Measurements from ENCODE around the gene PADI3.
"Not testable (repeated sequence)": the region's sequence is repeated elsewhere in the genome, so short reads cannot be mapped to it uniquely, and the experiment has no call there.

PADI3 gene

DNA sequence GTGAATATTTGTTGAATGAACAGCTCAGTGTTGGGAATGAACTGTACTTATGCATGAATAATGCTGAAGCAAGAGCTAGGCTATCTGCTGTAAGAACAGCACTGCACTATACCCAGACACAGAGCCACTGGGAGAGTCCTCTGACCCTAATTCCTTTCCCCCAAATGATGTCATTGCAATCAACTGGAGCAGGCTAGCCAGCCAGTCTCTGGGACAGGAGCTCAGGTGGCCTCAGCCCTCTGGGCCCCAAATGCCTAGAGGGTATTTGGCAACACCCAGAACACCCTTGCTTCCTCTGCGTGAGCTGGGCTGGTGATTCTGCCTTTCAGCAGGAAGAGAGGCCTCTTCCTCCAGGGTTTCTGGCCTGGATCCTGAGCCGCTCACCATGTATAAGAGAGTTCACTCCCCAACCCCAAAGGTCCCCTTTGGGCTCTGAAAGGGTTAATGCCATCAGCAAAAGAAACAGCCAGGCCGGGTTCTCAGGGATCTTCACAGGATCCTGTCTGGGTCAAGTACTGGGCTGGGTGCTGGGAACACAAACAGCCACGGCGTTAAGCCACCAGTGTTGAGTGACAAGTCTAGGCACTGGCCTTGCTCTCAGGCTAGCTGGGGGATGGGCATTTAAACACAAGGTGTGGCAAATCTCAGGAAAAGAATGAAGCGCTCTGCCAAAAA is 55.4 kb downstream of the PADI3 start:
- no peak for DNase-seq

DNA sequence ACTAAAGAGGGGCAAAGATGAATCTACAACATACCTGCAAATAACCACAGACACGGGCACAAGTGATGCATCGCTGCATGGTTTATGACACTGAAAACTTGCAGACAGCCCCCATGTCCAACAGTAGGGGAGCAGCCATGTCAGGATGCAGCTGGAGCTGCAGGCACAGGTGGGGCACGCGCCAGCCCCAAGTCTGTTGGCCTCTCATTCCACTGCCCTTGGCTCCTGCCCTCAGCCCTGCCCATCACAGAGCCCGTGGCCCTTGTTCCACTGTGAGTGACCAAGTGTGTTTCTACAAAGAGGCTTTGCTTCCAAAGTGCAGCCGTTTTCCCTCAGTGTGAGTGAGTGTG is 55.9 kb downstream of the PADI3 start:
- no peak for DNase-seq

DNA sequence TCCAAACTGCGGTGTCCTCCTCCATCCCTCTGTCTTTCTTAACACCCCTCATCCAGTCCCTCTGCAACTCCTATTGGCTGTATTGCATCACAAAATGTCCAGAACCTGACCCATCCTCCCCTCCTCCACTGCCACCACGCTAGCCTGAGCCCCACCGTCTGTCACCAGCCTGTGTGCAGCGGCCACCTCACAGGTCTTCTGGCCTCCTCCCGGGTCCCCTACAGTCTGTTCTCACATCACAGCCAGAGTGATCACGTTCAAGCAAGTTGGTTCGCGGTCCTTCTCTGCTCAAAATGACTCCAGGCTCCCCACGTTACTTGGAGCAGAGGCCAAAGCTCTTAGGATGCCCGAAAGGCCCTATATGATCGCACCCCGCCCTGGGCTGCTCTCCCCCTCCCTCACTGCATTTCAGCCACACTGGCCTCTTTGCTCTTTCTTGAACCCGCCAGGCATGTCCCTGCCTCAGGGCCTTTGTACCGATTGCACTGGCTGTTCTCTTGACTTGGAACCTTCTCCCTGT is 56.7 kb downstream of the PADI3 start:
- no peak for DNase-seq

DNA sequence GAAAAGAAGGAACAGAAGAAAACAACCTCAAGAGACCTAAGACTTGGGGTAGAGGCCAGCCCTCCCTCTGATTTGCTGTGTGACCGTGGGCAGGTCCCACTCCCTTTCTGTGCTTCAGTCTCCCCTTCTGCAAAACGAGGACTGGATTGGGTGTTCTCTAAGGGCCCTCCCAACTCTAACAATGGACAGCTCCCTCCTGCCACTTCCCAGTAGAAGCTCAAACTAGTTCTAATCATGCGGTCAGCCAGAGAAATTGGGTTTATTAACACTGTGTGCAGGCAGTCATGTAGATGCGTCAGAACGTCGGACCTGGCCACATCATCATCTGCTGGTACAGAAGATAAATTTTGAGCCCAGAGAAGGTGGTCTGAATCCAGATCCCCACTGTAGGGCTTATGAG is 57.5 kb downstream of the PADI3 start:
- no peak for DNase-seq

DNA sequence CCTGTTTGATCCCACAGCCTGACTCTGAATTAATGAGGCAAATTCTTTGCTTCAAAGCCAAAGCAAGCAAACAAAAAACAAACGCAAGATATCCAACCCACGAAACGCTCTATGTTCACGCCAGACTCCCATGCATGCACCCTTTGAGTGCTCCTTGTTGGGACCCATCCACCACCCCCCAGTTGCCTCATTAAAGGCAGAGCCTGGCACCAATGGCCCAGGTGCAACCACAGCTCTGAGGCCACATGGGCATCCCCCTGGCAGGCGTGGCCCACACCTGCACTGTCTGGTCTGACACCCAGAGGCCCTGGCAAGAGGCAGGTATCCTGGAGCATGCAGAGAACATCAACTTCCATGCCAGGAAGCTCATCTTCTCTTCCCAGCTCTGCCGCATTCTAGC is 58.0 kb downstream of the PADI3 start:
- DNase-seq = no peak

DNA sequence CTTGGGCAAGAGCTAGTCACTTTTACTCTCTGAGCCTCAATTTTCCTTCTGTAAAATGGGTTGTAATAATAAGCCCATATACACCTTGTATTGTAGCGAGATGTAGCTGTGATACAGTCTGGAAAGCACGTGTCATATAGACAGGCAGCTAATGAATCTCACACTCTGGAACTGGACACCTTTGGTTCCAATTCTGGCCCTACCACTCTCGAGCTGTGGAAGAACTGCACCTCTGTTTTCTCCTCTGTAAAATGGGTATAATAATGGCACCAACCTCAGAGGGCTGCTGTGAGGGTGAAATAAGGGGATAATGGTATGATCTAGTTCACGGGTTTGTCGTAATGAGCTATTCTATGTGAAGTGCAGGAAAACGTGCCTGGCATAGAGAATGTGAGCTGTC is 58.4 kb downstream of the PADI3 start:
- no peak for DNase-seq

DNA sequence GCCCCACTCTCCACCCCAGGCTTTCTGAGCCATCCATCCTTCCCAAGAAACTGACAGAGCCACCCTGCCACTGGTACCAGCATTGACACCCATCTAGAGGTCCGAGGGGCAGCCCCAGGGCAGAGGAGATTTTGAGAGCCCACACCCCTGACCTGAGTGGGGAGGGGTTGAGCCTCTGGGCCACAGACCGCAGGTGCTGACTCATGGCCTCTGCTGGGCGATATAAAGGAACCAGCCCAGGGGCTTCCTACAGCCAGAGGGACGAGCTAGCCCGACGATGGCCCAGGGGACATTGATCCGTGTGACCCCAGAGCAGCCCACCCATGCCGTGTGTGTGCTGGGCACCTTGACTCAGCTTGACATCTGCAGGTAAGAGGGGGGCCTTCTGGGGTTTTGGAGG is 59.0 kb downstream of the PADI3 start, which contains the start of gene PADI4:
Gene PADI4, plus strand, starts transcription at position 252 of the 400 bp plus-strand sequence. Its CDS starts 26 bp downstream, at position 278.
- no peak for DNase-seq

DNA sequence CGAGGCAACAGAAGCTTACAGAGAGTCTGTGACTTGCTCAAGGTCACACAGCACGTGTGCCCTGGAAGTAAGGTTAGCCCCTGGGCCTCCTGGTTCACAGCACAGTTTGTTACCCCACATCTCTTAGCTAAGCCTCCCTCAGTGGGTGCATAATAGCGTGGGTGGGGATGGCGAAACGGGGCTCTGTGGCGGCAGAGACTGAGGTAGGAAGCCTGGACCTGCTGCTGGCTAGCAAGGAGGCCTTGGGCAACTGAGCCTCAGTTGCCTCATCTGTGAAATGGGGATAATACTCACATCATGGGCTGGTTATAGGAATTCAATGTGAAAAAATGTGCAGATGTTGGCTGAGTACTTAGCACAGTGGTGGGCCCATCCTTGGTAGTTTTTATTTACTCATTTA is 59.7 kb downstream of the PADI3 start:
- DNase-seq = no peak

DNA sequence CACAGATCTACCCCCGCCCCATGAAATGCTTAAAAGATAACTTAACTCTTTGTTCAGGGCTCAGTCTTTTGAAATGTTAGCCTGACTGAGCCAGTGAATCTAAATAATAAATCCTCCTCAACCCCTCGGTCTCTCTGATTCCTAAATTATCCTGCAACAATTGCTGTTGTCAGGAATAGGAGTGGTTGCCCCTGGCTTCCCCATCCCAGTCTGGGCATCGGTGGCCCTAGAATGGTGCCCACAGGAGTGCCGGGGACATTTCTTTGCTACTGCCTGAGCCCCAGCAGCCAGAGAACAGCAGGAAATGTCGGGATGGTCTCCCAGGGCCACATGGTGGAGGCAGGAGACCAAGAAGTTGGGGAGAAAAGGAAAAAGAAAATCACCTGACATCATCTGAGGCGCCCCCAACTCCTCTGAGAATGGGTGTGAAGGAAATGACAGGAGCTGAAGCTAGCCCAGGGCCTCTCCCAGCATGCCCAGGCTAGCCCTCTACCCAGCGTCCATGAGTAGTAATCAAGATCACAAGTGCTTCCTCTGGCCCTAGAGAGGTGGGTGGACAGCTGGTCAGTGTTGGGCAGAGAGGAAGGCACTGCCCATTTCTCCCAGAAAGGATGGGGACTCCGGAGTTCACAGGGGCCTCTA is 60.6 kb downstream of the PADI3 start:
- DNase-seq = no peak

DNA sequence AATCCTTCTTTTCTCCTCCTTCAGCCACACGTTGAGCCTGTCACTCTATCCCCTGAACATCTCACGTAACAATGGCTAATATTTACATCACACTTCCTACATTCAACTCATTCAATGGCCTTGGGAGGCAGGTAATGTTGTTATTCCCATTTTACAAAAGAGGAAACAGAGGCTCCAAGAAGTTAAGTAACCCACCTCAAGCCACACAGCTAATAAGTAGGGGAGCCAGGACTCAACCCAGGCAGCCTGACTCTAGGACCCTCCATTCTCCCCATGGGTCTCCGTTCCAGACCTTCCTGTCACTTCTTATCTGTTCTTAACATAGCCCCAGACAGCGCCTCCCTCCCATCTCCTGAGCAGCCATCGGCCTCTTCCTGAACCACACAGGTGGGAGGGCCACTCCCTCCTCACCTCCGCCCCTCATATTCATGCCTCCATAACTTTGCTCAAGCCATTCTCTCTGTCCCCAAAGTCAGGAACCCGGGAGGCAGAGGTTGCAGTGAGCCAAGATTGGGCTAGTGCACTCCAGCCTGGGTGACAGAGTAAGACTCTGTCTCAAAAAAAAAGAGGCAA is 61.3 kb downstream of the PADI3 start:
- DNase-seq = no peak

DNA sequence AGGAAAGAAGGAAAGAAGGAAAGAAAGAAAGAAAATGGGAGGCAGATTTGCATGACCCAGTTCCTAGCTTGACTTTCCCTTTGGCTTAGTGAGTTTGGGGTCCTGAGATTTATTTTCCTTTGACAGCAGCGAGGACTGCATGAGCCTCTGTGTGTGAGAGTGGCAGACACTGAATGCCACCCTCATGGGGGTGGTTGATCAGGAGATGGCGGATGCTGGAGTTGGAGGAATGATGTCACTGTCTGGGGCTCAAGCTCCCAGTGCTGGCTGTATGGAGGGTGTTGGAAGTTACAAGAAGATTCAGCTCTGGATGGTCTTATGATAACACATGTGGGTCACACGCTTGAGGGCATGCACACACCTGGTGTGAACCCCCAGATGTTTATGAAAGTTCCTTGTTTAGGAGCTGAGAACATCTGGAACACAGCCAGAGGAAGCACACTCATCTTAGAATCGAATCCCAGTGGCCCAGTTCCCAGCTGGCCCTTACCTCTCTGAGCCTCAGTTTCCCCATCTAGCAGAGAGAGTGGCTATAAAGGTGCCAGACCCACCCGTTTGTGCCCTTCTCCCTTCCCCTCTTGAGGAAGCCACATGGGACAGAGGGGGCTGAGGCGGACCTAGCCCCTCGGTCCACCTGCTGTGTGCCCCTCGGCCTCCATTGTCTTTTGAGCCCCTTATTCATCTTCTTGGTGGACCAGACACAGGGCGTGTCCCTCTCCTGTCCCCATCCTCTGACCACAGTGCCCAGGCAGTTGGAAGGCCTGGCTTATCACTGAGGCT is 64.8 kb downstream of the PADI3 start:
- DNase-seq = no peak

DNA sequence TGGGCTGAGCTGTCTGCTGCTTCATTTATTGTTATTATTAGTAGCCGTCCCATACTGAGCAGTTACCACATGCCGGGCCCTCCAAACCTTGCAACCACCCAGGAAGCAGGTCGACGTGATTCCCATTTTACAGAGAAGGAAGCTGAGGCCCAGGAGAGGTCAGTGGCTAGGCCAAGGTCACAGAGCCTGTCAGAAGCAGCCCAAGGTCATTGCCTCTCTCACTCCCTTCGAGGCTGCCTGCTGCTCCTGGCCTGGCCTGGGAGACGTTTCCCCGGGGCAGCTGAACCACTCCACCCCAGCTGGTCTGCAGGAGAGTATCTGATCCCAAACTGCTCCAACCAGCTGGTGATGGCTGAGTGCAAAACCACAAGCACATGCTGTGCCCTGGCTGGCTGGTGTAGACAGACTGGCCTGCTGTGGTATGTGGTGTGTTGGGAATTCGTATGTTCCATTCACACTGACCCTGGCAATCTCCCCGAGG is 65.6 kb downstream of the PADI3 start:
- no peak for DNase-seq

DNA sequence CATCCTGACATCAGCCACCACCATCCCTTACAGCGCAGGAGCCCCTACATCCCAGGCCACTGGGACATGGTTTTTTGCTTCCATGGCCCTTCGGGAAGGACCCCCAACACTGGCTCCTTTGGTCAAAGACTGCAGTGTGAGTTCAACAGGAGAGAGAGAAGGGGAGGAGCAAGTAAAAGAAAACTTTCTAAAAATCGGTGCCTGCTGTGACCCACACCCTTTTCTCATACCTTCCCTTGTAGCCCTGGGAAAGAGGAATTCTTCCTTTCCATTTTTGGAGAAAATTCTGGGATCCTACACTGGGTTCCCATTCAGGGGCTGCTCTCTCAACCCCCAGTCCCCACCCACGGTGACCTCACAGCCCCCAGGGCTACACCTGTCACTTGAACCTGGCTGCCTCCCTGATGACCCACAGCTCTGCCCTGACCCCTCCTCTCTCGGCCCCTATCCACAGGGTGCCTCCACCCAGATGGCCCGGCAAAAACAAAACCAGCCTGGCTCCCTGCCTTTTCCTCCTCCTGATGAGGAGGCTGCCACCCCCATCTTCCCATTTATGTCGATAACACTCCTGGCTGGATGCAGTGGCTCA is 66.7 kb downstream of the PADI3 start:
- no peak for DNase-seq

DNA sequence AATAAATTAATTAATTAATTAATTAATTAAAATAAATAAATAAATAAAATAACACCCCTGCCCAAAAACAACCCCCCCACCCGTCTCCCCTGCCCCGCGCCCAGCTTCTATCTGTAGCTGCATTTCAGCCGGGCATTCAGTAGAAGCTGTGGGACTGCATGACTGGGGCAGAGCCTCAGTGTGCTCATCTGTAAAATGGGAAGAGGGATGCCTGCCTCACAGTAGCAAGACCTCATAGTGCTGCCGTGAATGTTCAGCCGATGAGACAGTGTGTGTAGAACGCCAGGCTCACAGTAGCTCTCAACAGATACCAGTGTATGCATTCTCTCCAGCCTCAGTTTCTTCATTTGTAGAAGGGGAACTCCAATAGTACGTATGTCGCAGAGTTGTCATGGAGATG is 67.8 kb downstream of the PADI3 start:
- no peak for DNase-seq

DNA sequence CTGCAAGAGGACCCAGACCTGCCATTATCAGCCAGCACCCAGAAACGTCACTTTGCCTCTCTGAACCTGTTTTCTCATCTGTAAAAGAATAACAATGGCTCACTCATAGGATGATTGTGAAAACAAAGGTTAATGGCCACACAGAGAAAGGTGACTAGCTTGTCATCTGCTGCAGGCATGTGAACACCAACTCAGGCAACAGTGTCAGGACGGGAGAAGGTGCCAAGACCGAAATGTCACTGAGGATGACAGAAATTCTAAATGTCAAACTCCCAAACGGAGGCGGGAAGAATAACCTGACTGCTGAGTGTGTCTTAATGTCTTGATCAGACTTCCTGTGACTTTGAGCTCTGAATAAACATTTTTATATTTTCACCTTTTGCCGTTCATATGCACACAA is 69.4 kb downstream of the PADI3 start:
- DNase-seq = no peak

DNA sequence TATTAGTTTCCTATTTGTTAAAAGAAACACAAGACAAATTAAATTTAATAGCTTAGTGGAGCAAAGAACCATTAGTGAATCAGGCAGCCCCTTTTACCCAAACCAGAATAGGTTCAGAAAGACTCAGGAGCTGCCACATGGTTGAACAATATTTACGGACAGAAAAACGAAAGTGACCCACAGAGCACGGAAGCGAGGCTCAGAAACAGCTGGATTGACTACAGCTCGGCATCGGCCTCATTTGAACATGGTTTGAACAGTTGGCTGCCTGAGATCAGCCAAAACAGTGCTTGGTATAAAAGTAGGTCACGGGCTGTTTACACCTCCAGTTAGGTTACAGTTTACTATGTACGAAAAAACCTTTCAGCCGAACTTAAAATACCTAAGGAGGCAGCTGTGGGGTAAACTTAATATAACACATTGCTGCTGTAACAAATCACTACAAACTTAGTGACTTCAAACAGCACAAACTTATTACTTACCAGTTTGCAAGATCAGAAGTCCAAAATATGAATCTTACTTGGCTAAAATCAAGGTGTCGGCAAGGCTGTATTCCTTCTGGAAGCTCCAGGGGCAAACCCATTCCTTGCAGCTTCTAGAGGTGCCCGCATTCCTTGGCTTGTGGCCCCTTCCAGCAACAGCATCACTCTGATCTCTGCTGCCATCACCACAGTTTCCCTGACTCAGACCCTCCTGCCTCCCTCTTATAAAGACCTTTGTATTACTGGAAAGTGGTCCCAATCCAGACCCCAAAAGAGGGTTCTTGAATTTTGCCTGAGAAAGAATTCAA is 70.9 kb downstream of the PADI3 start:
- no peak for DNase-seq

DNA sequence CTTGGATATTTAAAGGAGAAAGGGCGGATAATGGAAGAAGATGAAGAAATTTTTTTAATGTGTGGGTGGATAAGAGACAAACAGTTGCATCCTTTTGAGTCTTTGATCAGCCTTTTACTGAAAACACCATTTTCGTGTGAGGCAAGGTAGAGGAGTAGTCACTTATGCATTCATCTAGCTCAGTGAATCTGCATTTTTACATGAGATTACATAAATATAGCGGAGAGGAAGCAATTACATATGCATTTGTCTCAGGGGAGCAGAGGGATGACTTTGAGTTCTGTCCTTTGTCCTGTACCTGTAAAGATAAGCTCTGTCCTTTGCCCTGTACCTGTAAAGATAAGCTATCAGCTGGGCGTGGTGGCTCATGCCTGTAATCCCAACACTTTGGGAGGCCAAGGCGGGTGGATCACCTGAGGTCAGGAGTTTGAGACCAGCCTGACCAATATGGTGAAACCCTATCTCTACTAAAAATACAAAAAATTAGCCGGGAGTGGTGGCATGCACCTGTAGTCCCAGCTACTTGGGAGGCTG is 73.0 kb downstream of the PADI3 start:
- DNase-seq = not testable (repeated sequence)

DNA sequence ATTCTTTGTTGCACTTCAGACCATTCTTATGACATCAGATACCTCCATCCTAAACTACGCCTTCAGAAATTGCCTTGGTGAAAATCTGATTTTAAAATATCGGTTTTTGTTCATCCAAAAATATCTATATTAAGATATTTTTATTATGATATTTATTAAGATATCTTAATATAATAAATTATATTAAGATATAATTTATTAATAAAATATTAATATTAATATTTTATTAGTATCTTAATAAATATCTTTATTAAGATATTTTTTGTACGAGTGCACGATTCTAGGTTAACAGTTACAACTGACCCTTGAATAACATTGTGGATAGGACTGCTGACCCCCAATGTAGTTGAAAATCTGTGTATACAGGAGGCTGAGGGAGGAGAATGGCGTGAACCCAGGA is 80.0 kb downstream of the PADI3 start:
- no peak for DNase-seq

DNA sequence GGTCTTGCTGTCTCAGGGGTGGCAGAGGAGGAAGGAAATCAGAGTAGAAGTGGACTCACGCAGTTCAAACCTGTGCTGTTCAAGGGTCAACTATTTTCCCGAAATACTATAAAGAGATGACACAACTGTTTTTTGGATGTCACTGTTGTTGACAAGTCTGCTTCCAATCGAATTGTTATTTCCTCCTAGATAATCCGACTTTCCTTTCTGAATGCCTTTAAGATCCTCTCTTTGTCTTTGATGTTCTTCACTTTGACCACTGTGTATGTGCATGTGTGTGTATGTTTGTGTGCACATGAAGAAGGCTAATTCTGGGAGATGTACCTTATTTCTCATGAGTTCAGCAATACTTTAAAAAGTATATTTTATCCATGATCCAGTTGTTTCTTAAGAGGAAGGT is 80.7 kb downstream of the PADI3 start:
- DNase-seq = no peak

DNA sequence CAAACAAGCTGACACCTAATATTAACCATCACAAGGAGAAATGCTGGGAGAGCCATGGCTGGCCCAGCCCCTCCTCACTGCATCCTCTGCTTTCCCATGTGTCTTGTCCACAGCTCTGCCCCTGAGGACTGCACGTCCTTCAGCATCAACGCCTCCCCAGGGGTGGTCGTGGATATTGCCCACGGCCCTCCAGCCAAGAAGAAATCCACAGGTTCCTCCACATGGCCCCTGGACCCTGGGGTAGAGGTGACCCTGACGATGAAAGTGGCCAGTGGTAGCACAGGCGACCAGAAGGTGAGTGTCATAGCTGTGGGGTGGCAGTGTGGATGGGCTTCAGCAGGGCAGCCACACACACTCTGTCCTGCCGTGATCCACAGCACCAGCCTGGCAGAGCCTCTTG is 82.0 kb downstream of the PADI3 start:
- DNase-seq = no peak

DNA sequence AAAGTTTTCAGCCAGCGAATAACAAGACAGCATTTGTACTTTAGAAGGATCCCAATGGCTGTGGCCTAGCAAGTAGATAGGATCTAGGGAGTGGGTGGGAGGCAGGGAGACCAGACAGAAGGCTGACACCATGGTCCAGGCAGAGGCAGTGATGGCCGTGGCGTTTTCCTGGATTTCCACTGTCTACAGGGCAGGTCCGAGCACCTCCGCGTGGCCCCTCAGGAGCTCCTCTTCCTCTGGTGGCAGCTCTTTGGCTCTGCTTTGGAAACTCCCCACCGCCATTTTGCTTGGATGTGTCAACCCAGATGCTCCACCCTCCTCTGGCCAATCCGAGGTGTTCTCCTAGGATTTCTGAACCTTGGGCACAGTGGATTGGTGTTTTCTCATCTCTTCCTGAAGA is 84.2 kb downstream of the PADI3 start:
- DNase-seq = no peak

Data from right kidney (tissue), 1 donor.